Limb (tissue), 2 donors: ENCODE measurements around the gene TENM4.
"Not testable (repeated sequence)": the region's sequence is repeated elsewhere in the genome, so short reads cannot be mapped to it uniquely, and the experiment has no call there.

ENCODE experiments used
- DNase-seq, 2 donors: peaks; one replicate each; pipeline ENCODE4 v3.0.0-alpha.2; 2016; ENCODE audit errors: extremely low spot score in 2 of 2

TENM4 gene

DNA sequence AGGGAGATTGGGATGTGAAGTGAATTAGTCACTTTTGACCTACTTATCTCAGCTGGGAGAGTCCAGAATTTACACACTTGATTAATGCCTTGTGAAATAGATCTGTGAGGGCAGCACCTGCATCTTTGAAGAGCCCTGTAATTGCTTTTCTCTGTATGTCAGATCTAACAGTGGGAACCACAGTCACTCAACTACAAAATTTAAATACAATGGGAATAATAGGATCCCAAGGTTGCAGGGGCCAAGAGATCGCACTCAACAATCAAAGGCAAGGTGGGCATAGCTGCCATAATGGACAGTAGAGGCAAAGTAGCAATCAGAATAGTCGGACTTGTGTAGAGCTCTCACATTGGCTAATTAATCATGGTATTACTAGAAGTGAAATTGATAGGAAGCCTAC, 820.7 kb downstream of the TENM4 start:
- DNase-seq = no peak

DNA sequence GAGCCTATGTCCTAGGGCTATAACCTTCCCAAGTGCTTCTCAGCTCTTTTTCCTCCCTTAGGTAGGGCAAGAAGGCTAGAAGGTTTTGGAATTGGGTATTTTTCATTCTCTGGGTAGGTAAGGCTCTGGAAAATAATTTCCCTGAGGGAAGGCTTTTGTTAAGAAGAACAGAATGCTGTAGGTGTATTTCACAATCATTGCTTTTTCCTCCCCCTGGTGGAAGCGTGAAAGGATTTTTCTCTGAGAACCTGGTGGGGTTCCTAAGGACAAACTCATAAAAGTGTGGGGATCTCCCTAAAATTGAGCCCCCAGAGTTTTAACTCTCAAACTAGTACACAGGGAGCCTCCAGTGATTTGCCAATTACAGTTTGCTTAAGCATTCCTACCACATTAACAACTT, 825.1 kb downstream of the TENM4 start:
- no peak for DNase-seq

DNA sequence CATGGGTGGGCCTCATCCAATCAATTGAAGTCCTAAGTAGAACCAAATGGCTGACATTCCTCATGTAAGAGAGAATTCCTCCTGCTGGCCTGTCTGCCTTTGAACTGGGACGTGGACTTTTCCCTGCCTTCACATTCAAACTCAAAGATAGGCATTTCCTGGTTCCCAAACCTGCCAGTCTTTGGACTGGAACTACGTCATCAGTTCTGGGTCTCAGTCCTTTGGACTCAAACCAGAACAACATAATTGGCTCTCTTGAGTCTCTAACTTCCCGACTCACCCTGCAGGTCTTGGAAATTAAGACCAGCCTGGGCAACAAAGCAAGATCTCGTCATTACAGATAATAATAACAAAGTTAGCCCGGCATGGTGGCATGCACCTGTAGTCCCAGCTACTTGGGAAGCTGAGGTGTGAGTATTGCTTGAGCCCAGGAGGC, 827.4 kb downstream of the TENM4 start:
- no peak for DNase-seq

DNA sequence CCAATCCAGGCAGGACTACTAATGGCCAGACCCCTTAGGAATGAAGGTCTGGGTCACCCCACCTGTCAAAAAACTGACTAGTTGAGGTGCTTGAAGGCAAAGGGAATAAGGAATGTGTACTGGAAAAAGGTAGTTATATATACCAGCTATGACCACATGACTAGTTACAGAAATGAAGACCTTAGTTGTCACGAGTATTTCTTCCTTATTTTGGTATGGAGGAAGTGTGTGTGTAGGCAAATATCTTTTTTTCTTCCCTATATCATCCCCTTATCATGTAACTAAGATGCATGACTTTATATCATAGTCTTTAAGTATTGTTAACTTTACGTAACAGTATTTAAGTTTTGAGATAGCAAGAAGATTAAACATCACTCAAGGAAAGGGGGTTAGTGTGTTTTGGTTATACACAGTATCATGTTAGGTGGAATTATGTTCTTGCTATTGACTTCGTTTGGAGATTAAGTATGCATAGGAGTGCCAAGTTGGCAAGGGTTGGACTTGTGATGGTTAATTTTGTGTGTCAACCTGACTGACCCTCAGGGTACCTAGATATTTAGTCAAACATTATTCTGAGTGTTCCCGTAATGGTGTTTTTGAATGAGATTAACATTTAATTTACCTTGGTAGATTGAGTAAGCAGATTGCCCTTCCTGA, 828.0 kb downstream of the TENM4 start:
- no peak for DNase-seq

GRCh38 chr11:78609321-78609720, 831.5 kb downstream of the TENM4 start:
- DNase-seq = not testable (repeated sequence)

DNA sequence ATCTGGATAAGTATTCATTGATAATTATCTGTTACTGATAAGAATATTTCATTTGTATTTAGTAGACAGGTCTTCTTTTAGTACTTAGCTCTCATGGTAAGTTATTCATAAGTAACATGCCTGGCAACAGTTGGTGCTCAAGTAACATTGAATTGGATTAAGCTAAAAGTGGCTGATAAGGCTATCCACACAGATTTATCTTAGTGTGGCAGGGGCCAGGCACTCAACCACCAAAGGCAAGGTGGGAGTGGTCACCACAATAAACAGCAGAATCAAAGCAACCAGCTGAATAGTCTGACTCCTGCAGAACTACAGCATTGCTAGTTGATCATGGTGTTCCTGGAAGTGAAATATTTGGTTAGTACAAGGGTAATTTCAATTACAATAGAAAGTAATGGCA, 833.1 kb downstream of the TENM4 start:
- DNase-seq = no peak

DNA sequence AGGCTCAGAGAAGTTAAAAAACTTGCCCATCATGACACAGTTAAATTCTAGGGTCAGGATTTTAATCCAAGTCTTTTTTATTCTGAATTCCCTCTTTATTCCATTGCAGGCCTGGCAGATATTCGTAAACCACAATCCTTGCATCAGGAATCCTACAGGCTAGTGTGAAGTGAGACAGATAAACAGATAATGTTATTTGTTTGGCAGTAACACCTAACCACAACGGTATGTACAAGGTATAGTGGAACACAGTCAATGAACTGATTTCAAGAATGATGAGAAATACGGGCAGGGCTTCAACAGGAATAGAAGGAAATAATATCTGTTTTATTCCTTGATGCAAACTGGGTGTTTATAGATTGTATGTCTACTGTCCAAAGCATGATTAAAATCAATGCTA, 834.2 kb downstream of the TENM4 start:
- no peak for DNase-seq

- DNase-seq = no peak
These were observed 835.5 kb downstream of the TENM4 start for GRCh38 chr11:78605296-78605695.

GRCh38 chr11:78603792-78604191, 837.0 kb downstream of the TENM4 start:
- DNase-seq = no peak
